GDM1 (cell line): ENCODE results near the gene NR3C1.

Source experiments
- DNase-seq: peaks from one replicate; lab custom pipeline; 2025; lab: John Stamatoyannopoulos, UW

The NR3C1 gene

GRCh38 chr5:143362664-143363227, 40.7 kb downstream of the NR3C1 start:
- no peak for DNase-seq

GRCh38 chr5:143361438-143361837, 42.0 kb downstream of the NR3C1 start:
- DNase-seq: no peak

- no peak for DNase-seq
Observed at GRCh38 chr5:143360755-143361154, 42.7 kb downstream of the NR3C1 start.

DNA sequence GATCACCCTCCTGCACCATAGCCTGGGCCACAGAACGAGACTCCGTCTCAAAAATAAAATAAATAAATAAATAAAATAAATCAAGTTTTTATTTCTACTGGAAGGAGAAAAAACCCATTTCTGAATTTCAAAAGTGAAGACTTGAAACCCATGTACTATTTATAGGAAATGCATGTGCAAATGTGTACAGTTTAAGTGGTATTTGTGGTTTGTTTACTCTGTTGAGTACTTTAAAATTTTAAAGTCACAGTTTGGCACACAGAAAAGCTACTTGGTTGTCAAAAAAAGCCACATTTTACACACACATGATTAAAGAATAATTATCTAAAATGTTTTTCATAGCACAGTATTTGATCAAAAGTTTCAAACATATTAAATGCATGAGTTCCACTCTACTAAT, 43.6 kb downstream of the NR3C1 start:
- DNase-seq: no peak

GRCh38 chr5:143356855-143357583, 46.5 kb downstream of the NR3C1 start:
- DNase-seq: no peak

DNA sequence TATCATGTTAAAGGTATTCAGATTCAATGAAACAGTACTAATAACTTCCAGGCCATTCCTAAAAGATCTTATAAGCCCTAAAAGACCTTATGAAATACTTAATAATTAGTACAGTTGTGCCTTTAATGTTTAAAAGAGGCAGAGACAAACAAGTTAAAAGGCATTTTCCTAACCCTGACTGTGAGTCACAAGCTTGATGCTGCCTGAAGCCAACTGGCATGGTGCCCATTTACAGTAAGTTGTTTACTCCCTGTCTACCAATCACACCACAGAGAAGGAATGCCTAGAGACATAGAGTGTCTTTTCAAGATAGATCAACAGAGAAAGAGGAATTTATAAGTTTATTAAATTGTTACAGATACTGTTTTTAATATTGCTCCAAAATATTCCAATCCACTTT, 47.8 kb downstream of the NR3C1 start:
- DNase-seq: no peak

GRCh38 chr5:143354025-143354424, 49.5 kb downstream of the NR3C1 start:
- DNase-seq: no peak

DNA sequence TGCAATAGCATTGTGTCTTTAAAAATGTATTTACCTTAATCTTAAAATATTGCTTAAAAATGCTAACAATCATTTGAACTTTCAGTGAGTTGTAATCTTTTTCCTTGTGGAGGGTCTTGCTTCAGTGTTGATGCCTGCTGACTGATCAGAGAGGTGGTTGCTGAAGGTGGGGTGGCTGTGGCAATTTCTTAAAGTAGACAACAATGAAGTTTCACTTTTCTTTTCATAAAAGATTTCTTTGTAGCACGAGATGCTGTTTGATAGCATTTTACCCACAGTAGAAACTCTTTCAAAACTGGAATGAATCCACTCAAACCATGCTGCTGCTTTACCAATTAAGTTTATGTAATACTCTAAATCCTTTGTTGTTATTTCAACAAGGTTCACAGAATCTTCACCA, 50.8 kb downstream of the NR3C1 start:
- no peak for DNase-seq

DNA sequence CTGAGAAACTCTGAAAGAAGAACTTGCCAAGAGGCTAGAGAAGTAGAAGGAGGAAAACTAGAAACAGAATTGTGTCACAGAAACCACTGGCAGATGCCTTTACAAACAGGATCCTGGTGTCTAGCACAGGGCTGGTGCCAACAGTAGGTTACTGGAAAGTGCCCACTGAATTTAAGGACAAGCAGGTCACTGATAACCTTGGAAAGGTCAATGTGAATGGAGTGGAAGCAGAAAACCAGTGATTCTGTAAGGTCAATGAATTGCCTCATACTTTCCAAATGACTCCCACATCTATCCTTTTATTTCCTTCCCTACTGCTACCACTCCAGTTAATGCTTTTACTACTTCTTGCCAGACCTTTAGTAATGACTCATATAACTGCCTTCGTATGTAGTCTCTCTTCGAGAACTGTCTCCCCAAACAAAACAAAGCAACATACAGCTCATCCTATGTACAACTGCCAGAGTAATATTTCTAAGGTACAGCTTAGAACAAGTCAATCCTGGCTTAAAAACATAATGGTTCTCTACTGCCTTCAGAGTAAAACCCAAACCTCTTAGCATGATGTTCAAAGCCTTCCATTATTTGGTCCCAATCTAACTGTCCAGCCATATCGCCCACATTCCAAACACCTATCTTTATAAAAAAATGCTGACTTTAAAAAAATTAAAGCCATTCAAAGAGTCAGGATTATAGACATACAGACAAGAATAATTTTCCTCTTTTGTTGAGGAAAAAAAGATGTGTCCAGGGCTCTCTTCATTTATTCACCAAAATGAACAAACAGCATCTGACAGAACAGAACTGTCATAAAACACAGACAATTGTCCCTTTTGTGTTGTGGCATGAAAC, 52.5 kb downstream of the NR3C1 start:
- DNase-seq: peak; percentile 16

DNA sequence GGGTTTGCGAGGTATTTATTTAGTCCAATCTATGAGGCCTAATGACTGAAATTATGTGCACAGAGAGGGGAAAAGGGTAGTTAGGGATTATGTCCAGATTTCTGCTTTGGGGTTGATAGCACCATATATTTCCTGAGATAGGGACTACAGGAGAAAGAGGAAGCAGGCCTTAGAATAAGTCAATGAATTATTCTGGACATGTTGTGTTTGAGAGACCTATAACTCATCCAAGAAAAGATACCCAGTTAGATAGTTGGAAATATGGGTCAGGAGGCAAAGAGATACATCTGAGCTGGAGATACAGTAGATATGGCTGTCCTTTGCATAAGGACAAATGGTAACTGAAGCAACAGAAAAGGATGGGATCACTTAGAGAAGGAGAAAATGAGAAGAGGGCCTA, 53.1 kb downstream of the NR3C1 start:
- no peak for DNase-seq

DNA sequence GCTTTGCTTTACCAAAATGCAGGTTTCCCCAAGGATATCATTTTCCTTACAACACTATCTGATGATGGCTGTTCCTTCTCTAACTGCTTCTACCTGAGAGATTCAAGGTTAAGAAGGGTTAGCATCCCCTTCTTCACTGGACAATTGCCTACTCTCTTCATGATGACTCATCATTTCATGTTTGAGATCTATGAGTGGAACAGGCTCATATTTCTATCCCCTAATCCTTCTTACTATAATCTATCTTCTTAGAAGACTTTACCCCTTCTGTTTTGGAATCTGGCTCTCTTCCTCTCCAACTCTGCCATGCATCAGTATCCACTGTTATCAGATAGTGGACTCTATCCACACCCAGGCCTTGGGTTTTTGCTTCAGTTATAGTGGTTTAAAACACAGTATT, 54.3 kb downstream of the NR3C1 start:
- DNase-seq: no peak

DNA sequence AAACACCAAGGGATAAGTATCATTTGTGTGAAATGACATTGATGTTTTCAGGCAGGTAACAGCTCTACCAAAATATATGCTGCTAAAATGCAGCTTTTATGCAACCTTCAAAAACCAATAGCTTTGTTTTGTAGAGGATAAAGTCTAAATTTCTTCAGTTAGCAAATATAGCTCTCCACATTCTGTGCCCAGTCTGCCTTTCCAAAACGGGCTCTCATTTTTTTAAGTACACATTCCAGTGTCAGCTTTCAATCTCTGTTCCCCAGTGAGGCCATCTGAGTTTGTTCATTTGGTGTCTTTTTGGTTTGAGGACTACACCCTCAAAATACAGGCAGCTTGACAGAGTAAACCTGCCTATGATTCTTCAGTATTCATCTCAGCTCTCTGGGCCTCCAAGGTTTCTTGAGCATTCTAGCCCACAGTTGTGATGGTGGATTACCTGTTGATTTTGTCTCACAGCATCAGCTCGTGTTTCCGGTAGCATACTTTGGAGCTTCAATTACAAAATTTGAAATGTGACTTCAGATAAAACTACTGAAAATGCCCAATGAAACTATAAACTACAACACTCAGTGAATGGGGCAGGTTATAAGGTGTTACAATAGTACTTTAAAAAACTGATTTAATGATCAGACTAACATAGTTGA, 55.7 kb downstream of the NR3C1 start:
- no peak for DNase-seq

DNA sequence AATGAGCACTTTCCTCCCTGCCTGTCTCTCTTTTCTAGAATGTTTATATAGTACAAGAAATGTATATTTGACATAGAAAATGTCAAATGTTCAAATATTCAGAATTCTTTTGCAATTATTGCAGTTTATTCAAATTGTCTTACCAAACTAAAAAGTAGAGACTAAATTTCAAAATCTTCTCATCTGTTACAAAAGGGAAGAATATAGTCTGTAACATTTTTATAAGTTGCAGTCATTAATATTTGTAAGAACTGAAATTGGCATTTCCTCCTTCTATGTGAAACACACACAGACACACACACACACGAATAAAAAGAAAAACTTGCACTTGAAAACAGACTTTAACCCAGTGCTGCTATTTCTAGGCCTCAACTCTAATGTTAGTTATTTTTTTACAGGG, 56.4 kb downstream of the NR3C1 start:
- no peak for DNase-seq

GRCh38 chr5:143345671-143346440, 57.6 kb downstream of the NR3C1 start:
- no peak for DNase-seq

DNA sequence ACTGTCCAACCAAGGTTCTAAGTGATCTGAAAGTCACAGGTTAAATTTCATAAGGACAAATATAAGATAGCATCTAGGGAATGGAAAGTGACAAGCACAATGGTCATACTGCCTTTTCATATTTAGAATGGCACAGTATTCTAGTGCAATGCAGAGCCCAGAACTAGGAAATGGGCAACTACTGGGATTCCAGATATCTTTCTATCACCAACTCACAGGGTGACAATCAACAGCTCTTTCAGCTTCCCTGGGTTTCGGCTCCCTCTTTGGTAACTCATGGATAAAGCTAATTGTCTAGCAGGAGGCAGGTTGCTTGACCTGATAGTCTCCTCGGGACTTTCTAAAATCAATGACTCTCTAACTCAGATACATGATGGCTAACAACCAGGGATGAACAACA, 60.4 kb downstream of the NR3C1 start:
- DNase-seq: no peak

DNA sequence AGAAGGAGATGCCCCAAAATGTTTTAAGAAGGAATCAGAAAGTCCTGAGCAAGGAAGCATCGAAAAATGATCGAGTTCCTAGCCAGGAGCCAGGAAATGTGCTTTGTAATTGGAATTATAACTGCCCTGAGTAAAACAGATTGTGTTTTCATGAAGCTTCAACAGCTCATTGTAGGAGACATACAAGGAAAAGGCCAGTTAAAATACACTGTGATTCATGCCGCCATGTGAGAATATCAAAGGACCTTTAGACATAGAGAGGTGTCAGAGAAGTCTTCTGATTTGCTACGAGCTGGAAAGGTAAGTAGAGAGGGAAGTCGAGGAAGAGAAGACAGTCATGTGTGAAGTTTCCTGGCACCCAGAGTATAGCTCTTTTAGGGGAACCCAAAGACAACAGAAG, 60.9 kb downstream of the NR3C1 start:
- DNase-seq: no peak

DNA sequence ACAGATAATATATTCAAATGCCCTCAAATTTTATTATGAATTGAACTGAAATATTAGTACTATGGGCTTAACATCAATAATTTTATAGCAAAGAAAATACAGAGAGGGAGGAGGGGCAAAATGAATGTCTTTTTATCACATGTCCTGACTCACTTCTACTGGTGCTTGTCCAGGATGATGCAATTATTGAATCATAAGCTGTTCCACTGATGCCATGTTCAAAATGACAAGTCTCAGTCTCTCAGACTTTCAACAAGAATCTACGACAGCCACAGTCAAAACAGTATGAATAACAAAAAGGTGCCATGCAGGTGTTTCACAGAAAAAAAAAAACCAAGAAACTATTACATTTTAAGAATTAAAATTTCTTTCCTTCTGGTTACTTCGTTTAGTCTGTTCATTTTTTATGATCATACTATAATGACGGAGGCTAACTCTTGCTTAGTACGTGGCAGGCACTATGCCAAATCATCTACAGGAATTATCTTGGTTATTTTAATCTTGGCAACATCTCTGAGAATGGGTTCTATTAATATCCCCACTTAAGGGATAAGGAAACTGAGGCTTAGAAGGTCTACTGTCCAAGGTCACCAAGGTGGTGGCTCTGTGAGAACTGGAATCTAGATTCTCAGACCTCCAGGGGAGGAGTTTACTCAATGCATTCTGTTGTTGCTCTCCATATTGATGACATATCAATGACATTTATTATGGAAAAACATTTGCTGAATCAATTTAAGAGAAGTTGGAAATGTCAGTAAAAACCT, 61.5 kb downstream of the NR3C1 start:
- no peak for DNase-seq

DNA sequence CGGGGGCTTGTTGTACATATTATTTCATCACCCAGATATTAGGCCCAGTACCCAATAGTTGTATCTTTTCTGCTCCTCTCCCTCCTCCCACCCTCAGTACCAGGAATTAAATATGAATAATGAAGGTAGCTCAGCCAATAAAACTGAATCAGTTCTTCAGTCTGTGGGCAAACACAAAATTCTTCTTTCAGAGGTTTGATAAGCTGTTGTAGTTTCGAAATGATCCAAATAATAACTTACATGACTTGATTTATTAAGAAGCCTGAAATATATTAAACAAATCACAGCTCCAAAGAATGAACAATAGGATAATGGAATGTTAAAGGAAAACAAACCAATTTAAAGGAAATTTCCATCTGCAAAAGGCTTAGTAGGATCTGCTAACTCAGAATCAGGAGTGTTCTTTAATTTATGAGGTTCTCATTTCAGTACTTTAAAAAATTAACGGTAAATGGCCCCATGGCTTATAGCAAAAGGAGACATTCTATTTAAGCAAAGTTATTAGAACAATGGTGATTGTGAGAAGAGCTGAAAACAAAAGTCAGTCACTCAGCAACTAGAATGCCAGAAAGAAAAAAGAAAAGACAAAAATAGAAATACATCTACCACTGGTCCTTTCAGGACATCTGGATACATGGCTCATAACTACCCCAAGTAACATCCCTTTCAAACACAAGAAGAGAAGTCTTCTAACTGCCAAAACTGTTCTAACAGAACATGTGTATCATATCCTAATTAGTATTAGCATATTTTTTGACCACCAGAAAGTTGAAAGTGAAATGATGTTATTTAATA, 62.4 kb downstream of the NR3C1 start:
- no peak for DNase-seq

- no peak for DNase-seq
Observed at GRCh38 chr5:143338658-143339366, 64.7 kb downstream of the NR3C1 start.

DNA sequence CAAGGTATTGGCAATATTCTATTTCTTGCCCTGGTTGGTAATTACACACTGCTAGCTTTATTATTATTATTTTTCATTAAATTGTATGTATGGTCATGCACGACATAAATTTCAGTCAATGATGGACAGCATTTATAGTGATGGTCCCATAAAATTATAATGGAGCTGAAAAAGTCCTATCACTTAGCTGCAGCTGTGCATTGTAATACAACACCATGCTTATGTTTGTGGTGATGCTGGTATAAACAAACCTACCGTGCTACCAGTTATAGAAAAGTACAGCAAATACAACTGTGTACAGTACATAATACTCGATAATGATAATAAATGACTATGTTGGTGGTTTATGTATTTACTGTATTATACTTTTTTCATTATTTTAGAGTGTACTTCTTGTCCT, 65.5 kb downstream of the NR3C1 start:
- no peak for DNase-seq
